Lung microvascular endothelial cell (primary cell): ENCODE measurements around the gene ADAP1. TPM values are rescaled to one million over a fixed set of nuclear protein-coding genes. Genes with fewer than 3 reads are reported as not detected.
"Not testable (repeated sequence)": the region's sequence is repeated elsewhere in the genome, so short reads cannot be mapped to it uniquely, and the experiment has no call there.

Experiments
- DNase-seq, 2 donors: peaks; one replicate each; pipeline versions ENCODE4 v3.0.0 to v3.0.0-alpha.2; 2010; ENCODE audit warnings: low read depth in 2 of 2
- total RNA-seq: library from RNA; depleted of rRNA; stranded (reverse); fragments of >200 nt; gene quantifications from 2 replicates; pipeline ENCODE4 v1.2.1, GENCODE V29; 2014

ADAP1 gene
- 1.7 and 3.2 TPM in 2 replicates for total RNA-seq

- DNase-seq: peak; percentile 48 to 78
Observed at GRCh38 chr7:954330-955238, at the start of gene ADAP1. TSS of gene ADAP1 (minus strand) at chr7:954680. CDS start at chr7:954477, 203 bp downstream.

GRCh38 chr7:1002445-1002844 is 48.0 kb upstream of the ADAP1 start:
- not testable (repeated sequence) for DNase-seq

- DNase-seq: not testable (repeated sequence)
Observed at GRCh38 chr7:1002026-1002425, 47.5 kb upstream of the ADAP1 start.

GRCh38 chr7:1001069-1001770 is 46.7 kb upstream of the ADAP1 start:
- not testable (repeated sequence) for DNase-seq

- DNase-seq: no peak
Observed at GRCh38 chr7:999941-1000935, 45.8 kb upstream of the ADAP1 start.

GRCh38 chr7:999149-999879 is 44.8 kb upstream of the ADAP1 start:
- DNase-seq: no peak

GRCh38 chr7:997404-998395 is 43.2 kb upstream of the ADAP1 start:
- DNase-seq: no peak

- no peak for DNase-seq
Observed at GRCh38 chr7:996079-996872, 41.8 kb upstream of the ADAP1 start.

GRCh38 chr7:995571-995970 is 41.1 kb upstream of the ADAP1 start:
- no peak for DNase-seq

- no peak for DNase-seq
Observed at GRCh38 chr7:994592-995308, 40.3 kb upstream of the ADAP1 start.

GRCh38 chr7:992709-993607 is 38.5 kb upstream of the ADAP1 start:
- DNase-seq: peak; percentile 96 to 99

GRCh38 chr7:991729-992656 is 37.5 kb upstream of the ADAP1 start:
- no peak for DNase-seq

GRCh38 chr7:990933-991728 is 36.7 kb upstream of the ADAP1 start:
- DNase-seq: no peak

- DNase-seq: no peak
Observed at GRCh38 chr7:990352-990932, 36.0 kb upstream of the ADAP1 start.
